HG02623 (cell line): ENCODE results near the gene SHISAL2B.
"Not testable (repeated sequence)": the region's sequence is repeated elsewhere in the genome, so short reads cannot be mapped to it uniquely, and the experiment has no call there.

ENCODE experiments used
- ATAC-seq: cut with Tn5 transposase; IDR thresholded peaks from one replicate; pipeline ENCODE4 v1.9.1; 2021; ENCODE audit warnings: moderate library complexity; ENCODE audit not compliant: unreplicated experiment

Gene SHISAL2B

DNA sequence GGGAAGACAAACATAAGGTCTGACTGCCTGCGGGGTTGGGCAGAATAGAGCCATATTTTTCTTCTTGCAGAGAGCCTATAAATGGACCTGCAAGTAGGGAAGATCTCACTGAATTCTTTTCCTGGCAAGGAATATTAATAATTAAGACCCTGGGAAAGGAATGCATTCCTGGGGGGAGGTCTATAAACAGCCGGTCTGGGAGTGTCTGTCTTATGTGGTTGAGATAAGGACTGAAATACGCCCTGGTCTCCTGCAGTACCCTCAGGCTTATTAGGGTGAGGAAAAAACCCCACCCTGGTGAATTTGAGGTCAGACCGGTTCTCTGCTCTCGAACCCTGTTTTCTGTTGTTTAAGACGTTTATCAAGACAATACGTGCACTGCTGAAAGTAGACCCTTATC, 6.1 kb downstream of the SHISAL2B start:
- ATAC-seq: not testable (repeated sequence)

DNA sequence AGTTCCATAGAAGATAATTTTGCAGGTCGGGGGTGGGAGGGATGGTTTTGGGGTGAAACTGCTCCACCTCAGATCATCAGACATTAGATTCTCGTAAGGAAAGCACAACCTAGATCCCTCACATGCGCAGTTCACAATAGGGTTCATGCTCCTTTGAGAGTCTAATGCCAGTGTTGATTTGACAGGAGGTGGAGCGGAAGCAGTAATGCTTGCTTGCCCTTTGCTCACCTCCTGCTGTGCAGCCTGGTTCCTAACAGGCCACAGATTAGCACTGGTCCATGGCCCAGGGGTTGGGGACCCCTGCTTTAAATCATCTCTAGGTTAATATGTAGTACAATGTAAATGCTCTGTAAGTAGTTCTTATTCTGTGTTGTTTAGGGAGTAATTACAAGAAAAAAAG, 10.5 kb downstream of the SHISAL2B start:
- no peak for ATAC-seq

DNA sequence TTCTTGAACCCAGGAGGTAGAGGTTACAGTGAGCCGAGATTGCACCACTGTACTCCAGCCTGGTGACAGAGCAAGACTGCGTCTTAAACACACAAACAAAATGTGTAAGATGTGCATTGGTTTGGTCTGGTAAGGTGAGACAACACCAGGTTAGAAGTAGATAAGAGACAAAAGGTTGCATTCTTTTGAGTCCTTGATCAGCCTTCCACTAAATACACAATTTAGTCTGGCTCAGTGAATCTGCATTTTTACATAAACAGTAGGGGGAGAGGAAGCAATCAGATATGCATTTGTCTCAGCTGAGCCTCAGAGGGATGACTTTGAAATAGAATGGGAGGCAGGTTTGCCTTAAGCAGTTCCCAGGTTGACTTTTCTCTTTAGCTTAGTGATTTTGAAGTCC, 15.8 kb downstream of the SHISAL2B start:
- ATAC-seq: not testable (repeated sequence)

DNA sequence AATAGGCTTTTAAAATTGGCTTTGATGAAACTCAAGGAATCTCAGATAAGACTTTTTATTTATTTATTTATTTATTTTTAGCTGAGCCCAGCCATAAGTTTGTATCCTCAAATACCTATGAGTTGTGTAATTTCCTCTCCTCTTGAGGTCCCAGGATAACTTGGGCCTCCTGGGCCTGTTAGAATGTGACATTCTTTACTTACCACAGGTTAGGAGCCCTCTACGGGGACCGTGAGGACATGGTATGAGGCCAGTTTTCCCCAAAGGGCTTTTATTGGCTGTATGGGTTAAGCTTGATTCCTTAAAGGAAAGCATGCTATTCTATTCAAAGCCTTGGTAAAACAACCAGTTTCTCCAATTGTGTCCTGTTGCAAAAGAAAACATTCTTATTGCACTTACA, 16.9 kb downstream of the SHISAL2B start:
- ATAC-seq: no peak

DNA sequence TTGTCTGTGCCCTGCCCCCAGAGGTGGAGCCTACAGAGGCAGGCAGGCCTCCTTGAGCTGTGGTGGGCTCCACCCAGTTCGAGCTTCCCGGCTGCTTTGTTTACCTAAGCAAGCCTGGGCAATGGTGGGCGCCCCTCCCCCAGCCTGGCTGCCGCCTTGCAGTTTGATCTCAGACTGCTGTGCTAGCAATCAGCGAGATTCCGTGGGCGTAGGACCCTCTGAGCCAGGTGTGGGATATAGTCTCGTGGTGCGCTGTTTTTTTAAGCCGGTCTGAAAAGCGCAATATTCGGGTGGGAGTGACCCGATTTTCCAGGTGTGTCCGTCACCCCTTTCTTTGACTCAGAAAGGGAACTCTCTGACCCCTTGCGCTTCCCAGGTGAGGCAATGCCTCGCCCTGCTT, 24.2 kb downstream of the SHISAL2B start:
- ATAC-seq: not testable (repeated sequence)

DNA sequence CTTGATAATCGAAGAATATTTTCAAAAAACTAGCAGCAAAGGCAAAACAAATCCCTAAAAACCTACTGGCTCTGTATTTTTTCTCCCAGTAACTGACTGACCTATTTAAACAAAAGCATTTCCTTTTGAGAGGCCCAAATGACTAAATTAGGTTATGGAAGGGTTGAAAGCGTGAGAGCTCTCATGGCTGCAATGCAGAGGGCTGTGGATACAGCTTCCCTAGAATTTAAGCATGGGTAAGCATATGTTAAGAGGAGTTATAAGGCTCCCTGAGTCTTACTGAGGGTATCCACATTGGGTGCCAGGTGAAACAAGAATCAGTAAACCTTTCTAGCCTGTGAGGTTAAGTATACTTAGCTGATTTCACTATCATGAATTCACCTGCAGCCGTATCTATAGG, 32.3 kb downstream of the SHISAL2B start:
- no peak for ATAC-seq

DNA sequence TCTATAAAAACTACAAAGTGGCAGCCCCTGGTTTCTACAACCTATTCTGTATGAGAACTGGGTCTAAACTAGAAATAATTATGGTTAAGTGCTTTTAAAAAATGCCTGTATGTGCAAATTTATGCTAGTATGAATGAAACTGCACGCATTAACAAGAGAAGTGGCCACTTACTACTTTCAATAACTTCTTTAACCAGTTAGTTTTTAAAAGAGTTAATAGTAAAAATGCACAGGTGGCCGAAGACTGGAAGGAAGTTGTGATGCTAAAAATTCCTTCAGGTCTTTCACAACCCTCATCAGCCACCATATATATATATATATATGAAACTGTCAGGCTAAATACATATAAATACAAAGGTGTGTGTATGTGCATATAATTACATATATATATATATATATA, 36.8 kb downstream of the SHISAL2B start:
- no peak for ATAC-seq

DNA sequence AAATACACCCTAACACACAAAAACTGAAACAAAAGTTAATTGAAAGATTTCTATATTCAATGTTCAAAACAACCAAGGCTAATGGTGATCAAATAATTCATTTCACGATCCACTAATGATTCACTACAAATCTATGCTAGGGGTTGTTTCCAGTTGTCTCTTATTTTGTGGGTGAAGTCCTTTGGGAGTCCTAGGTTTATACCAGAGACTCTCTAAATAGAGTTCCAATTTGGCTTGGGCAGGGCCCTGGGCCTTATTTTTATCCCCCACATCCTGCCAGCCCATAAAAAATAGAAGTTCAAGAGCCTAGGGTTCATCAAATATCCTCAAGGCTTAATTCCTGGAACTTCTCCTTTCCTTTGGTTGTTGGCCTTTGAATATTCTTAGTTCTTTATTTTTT, 52.1 kb downstream of the SHISAL2B start:
- no peak for ATAC-seq

DNA sequence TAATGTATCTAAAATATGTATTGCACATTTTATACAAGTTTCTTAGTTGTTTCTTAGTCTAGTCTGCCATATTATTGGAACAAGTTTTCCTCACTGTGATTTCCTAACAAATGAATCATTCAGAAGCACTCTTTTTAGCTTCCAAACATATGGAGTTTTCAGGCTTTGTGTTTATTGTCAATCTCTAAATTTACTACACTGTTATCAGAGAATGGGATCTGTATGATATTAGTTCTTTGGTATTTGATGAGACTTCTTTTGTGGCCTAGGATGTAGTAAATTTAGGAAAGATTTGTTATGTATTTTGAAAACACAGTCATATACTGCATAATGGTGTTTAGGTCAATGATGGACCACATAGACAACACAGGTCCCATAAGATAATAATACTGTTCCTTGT, 52.5 kb downstream of the SHISAL2B start:
- no peak for ATAC-seq

DNA sequence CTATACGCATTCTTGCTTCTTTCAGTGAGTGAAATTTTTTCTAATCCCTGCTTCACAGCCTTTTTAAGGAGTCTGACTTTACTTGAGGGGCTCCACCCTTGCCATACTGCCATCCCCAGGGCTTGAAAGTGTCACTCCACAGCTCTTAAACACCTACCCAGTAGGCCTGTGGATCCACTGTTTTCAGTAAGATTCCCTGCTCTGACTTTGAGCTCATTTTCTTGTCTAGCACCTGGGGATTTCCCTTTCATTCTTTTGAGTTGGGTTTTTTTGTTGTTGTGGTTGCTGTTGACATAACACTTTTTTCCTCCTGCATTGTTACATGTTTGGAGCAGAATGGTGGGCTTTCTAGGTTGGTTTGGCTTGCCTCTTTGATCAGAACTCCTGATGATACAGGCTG, 54.6 kb downstream of the SHISAL2B start:
- ATAC-seq: no peak

DNA sequence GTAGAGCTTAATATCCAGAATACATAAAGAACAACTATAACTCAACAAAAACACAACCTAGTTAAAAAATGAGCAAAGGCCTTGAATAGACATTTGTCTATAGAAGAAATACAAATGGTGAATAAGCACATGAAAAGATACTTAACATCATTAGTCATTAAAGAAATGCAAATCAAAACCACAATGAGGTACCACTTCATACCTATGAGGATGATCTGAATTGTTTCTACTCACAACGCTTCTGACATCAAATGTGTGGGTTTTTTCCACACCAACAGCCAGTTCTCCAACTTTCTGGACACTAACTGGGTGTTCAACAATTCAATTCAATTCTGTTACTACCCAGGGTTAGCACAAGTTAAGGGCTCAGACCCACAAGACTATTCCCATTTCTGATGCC, 56.1 kb downstream of the SHISAL2B start:
- ATAC-seq: no peak

DNA sequence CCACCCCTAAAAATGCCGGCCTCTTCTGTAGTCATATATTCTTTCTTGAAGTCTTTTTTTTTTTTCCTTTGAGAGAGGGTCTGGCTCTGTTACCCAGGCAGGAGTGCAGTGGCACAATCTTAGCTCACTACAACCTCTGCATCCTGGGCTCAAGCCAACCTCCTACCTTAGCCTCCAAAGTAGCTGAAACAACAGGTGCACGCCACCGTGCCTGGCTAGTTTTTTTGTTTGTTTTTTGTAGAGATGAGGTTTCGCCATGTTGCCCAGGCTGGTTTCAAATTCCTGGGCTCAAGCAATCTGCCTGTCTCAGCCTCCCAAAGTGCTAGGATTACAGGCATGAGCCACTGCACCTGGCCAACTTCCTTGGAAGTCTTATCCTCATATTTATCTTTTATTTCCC, 59.1 kb downstream of the SHISAL2B start:
- ATAC-seq: no peak

DNA sequence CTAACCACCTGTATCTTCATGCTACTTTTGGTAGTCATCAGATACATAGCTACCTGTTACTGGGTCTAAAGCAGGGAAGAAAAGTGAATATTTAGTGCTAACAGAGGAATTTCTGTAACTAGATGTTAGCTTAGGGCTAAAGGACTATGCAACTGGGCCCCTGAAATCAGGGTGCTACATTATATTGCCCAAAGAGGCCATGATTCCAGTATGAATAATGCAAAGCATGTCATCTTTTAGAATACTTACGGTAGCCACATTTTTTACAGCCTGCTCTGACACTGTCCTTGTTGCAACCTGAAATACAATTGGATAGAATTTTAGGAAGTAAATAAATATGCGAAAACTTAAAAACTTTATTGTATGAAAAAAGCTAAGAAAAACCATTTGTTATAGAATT, 63.8 kb downstream of the SHISAL2B start:
- ATAC-seq: no peak

DNA sequence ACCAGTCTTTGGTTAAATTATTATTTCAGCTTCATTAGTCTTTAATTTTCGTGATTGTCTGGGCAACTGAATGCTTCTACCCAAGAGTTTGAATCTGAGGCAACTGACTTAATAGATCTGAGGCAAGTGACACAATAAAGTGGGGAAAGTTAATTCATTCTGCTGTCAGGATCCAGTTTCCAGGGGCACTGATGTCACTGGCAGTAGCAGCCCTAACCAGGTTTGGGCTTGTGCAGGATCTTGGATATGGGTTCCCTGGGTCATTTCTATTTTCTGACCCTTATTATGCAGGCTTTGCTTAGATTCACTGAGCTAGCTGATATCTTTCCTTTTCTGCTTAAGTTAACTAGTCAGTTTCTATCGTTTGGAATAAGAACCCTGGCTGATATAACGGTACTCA, 68.6 kb downstream of the SHISAL2B start:
- ATAC-seq: no peak

DNA sequence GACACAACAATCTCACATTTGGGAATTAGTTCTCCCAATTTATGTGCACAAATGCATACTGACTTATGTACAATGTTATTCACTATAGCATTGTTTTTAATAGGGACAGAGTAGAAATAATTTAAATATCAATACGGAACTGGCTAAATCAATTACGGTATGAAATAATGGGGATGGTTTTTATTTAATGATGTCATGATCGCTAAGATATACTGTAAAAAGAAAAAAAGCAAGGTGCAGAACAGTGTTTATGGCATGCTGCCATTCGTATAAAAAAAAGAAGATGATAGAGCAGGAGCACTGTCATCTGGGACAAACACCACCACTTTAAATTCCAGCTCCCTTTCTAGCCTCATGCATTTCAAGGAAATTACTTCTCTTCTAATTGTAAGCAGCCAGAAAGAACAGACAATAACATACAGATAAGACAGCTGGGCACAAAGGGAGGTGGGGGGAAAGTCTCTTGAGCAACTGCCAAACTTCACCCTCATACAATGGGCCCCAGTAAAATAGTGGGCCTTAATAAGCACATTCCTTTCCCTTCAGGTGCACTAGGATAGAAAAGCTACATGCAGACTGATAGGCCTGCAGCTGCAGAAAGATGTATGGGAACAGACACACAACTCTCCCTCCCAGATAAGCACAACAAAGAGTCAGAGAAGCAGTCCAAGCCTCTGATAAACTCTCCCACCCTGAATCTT, 69.8 kb downstream of the SHISAL2B start:
- ATAC-seq: no peak

DNA sequence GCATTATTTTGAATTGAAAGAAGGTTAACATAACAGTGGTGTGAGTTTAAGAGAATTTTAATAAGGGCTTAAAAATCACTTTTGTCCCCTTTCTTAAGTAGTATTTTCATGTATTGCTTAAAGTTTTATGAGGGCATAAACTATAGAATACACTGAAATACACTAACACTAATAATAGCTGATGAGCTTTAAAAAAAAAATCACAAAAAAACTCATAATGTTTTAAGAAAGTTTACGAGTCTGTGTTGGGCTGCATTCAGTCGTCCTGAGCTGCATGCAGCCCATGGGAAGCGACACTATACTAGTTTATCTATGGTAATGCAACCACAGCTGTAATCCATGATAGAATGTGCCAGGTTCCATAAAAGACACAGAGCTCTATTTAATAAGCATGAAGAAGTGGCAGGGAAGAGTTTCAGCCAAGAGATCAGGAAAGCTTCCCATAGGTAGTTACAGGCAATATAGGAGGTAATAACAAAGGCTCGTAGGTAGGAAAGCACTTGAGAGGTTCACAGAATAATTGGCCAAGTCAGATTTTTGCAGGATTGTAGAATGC, 73.7 kb downstream of the SHISAL2B start:
- no peak for ATAC-seq

DNA sequence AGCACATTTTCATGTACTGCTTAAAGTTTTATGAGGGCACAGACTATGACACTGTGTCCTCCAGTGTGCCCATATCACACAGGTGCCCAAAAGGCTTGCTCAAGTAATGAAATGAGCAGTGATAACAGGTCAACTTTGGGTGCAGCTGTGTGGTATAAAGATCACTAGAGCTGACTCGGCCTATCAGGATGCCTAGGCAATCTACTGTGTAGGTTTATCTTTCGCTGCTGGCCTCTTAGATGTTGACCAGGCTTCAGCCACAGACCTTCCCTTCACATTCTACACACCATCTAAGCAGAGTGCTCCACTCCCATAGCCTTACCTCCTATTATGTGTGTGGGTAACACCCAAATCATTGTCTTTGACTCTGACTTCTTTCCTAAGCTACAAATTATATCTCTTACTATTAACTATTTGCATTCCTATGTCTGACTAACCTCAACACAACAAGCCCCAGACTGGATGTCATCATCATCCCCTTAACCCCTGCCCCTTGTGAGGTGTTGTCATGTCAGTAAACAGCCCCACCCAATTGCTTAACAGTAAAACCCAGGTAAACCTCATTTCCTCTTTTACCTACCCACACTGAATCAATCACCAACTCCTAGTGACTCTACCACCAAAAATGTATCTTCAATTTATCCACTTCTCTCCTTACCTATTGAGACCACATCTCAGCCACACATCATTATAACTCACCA, 75.7 kb downstream of the SHISAL2B start:
- ATAC-seq: no peak

DNA sequence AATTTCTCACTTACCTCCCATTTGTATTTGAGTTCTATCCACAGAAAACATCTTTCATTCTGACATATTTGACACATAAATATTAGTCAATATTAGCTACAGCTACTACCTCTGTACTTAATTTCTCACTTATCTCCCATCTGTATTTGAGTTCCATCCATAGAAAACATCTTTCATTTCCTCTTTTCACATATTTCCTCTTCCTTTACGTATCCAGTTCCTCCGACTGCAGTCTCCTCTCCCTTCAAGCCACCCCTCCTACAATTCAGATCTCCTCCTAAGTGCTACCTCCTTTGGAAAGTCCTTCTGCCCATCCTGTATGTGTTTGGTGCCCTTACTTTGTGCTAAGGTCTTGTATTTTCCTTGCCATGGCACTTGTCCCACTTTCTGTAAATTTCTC, 76.6 kb downstream of the SHISAL2B start:
- no peak for ATAC-seq
